ENCODE data around the gene KCNAB1.

The KCNAB1 gene

GRCh38 chr3:156334841-156335545 lies 214.6 kb downstream of the KCNAB1 start:
- H3K27ac ChIP-seq (ENCODE audit: low read depth, low read length): no peak overlapping the region
- no peak overlapping the region for H3K4me3 ChIP-seq (ENCODE audit: low read length)
- H3K4me1 ChIP-seq (ENCODE audit: insufficient read depth, low read length): peaks cover 12% of the 10 kb centered on the region; the same call in 1 of the 2 replicates
- no peaks in the 10 kb centered on the region for H3K36me3 ChIP-seq (ENCODE audit: insufficient read depth, low read length)
- 61% methylated on average over 3 of the region's 3 CpGs for WGBS
- no peak overlapping the region for H3K9ac ChIP-seq (ENCODE audit: low read depth, low read length)
- H3K27me3 ChIP-seq (ENCODE audit: insufficient read depth, low read length): no peaks in the 10 kb centered on the region
- no peaks in the 10 kb centered on the region for H3K9me3 ChIP-seq (ENCODE audit: insufficient read depth, low read depth, low read length)

GRCh38 chr3:156339491-156339890 lies 219.1 kb downstream of the KCNAB1 start:
- Histone ChIP-seq H3K36me3 (ENCODE audit: insufficient read depth, low read length) (no peaks in the 10 kb centered on the region), H3K27me3 (ENCODE audit: insufficient read depth, low read length) (no peaks in the 10 kb centered on the region), H3K4me1 (ENCODE audit: insufficient read depth, low read length) (peaks cover 17% of the 10 kb centered on the region; the same call in 1 of the 2 replicates), H3K4me3 (ENCODE audit: low read length) (no peak overlapping the region), H3K9ac (ENCODE audit: low read depth, low read length) (no peak overlapping the region), H3K27ac (ENCODE audit: low read depth, low read length) (no peak overlapping the region), H3K9me3 (ENCODE audit: insufficient read depth, low read depth, low read length) (no peaks in the 10 kb centered on the region)
- WGBS: 92% methylated on average over 3 of the region's 3 CpGs

GRCh38 chr3:156341332-156341731 lies 221.0 kb downstream of the KCNAB1 start:
- Histone ChIP-seq H3K4me3 (ENCODE audit: low read length) (no peak overlapping the region), H3K9ac (ENCODE audit: low read depth, low read length) (no peak overlapping the region), H3K27ac (ENCODE audit: low read depth, low read length) (no peak overlapping the region), H3K27me3 (ENCODE audit: insufficient read depth, low read length) (no peaks in the 10 kb centered on the region), H3K36me3 (ENCODE audit: insufficient read depth, low read length) (no peaks in the 10 kb centered on the region), H3K4me1 (ENCODE audit: insufficient read depth, low read length) (peaks cover 8% of the 10 kb centered on the region; the same call in 1 of the 2 replicates), H3K9me3 (ENCODE audit: insufficient read depth, low read depth, low read length) (no peaks in the 10 kb centered on the region)
- WGBS: 82% methylated on average over 2 of the region's 2 CpGs

DNA sequence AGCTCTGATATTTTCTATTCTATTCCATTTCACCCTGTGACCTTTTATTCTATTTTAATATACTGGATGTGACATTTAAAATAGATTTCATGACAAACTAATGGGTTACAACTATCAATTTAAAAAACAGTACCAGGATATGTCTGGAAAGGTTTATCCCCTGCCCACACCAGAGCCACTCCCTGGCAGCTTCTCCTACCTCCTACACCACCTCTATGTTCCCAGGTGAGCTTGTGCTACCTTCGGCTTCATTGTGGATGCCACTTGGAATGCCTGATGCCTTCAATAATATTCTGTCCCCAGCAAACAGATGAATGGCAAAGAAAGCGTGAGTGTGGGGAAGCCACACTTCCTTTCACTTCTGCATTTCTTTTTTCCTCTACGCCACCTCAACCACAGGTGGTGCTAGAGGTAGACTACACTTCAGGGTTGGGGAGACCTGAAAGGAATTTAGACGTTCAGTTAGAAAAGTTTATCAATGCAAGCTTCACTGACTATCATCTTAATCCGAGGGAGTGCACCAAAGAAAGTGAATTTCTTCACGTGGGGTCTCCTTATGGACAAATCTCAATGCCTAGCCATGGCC lies 221.5 kb downstream of the KCNAB1 start:
- Histone ChIP-seq H3K27ac (ENCODE audit: low read depth, low read length) (no peak overlapping the region), H3K9me3 (ENCODE audit: insufficient read depth, low read depth, low read length) (no peaks in the 10 kb centered on the region), H3K4me3 (ENCODE audit: low read length) (no peak overlapping the region), H3K4me1 (ENCODE audit: insufficient read depth, low read length) (peaks cover 8% of the 10 kb centered on the region; the same call in 1 of the 2 replicates), H3K36me3 (ENCODE audit: insufficient read depth, low read length) (no peaks in the 10 kb centered on the region), H3K9ac (ENCODE audit: low read depth, low read length) (no peak overlapping the region), H3K27me3 (ENCODE audit: insufficient read depth, low read length) (no peaks in the 10 kb centered on the region)
- 89% methylated on average over 6 of the region's 6 CpGs for WGBS

GRCh38 chr3:156344215-156344614 lies 223.8 kb downstream of the KCNAB1 start:
- H3K36me3 ChIP-seq (ENCODE audit: insufficient read depth, low read length): no peaks in the 10 kb centered on the region
- no peaks in the 10 kb centered on the region for H3K9me3 ChIP-seq (ENCODE audit: insufficient read depth, low read depth, low read length)
- no peak overlapping the region for H3K9ac ChIP-seq (ENCODE audit: low read depth, low read length)
- no peak overlapping the region for H3K27ac ChIP-seq (ENCODE audit: low read depth, low read length)
- H3K4me3 ChIP-seq (ENCODE audit: low read length): no peak overlapping the region
- no peaks in the 10 kb centered on the region for H3K27me3 ChIP-seq (ENCODE audit: insufficient read depth, low read length)
- WGBS: 92% methylated on average over 7 of the region's 7 CpGs
- H3K4me1 ChIP-seq (ENCODE audit: insufficient read depth, low read length): peaks cover 8% of the 10 kb centered on the region; the same call in 1 of the 2 replicates

DNA sequence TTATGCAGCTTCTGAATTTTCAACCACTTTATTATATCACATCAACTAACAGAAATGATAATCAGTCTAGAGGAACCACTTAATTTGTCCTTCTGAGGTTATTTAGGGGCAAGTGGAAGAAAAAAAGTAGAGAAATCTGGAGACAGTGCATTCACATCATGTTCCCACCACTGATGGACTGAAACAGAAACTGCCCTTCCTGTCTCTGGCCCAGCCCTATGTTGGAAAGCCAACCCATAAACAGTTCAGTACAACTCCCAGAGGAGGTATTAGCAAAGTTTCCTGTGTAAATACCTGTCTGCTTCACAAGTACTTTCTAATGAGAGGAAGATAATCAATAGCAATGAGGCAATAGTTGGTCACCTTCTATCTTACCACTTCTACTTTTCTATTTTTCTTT lies 228.7 kb downstream of the KCNAB1 start:
- no peaks in the 10 kb centered on the region for H3K36me3 ChIP-seq (ENCODE audit: insufficient read depth, low read length)

GRCh38 chr3:156349978-156350377 lies 229.6 kb downstream of the KCNAB1 start:
- H3K4me3 ChIP-seq (ENCODE audit: low read length): no peak overlapping the region
- no peaks in the 10 kb centered on the region for H3K27me3 ChIP-seq (ENCODE audit: insufficient read depth, low read length)
- no peak overlapping the region for H3K27ac ChIP-seq (ENCODE audit: low read depth, low read length)
- H3K9me3 ChIP-seq (ENCODE audit: insufficient read depth, low read depth, low read length): no peaks in the 10 kb centered on the region
- H3K4me1 ChIP-seq (ENCODE audit: insufficient read depth, low read length): peaks cover 2% of the 10 kb centered on the region; the same call in 1 of the 2 replicates
- no peak overlapping the region for H3K9ac ChIP-seq (ENCODE audit: low read depth, low read length)
- no peaks in the 10 kb centered on the region for H3K36me3 ChIP-seq (ENCODE audit: insufficient read depth, low read length)

More for the DNA sequence above, 228.7 kb downstream of the KCNAB1 start:
- Histone ChIP-seq H3K27me3 (ENCODE audit: insufficient read depth, low read length) (no peaks in the 10 kb centered on the region), H3K9ac (ENCODE audit: low read depth, low read length) (no peak overlapping the region), H3K27ac (ENCODE audit: low read depth, low read length) (no peak overlapping the region), H3K4me1 (ENCODE audit: insufficient read depth, low read length) (peaks cover 4% of the 10 kb centered on the region; the same call in 1 of the 2 replicates), H3K4me3 (ENCODE audit: low read length) (no peak overlapping the region), H3K9me3 (ENCODE audit: insufficient read depth, low read depth, low read length) (no peaks in the 10 kb centered on the region)

DNA sequence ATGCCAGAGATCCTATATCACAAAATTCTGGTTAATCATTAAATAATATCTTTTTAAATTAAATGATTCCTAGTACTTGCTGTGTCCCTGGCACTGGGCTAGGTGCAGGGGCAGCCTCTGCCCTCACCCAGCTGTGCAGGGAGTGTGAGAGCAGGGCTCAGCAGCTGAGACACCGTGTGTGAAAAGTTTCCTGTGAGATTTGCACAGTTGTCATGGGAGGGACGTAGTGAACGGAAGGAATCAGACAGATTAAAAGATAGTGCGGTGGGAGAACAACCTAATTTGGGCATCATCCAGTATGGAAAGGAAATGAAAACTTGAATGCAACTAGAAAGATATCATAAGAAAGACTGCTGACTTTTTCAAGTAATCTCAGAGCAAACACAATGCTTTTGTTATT lies 230.4 kb downstream of the KCNAB1 start:
- Histone ChIP-seq H3K9me3 (ENCODE audit: insufficient read depth, low read depth, low read length) (no peaks in the 10 kb centered on the region), H3K27ac (ENCODE audit: low read depth, low read length) (no peak overlapping the region), H3K4me3 (ENCODE audit: low read length) (no peak overlapping the region), H3K36me3 (ENCODE audit: insufficient read depth, low read length) (no peaks in the 10 kb centered on the region), H3K27me3 (ENCODE audit: insufficient read depth, low read length) (no peaks in the 10 kb centered on the region), H3K9ac (ENCODE audit: low read depth, low read length) (no peak overlapping the region), H3K4me1 (ENCODE audit: insufficient read depth, low read length) (peaks cover 8% of the 10 kb centered on the region; the same call in 1 of the 2 replicates)
- 90% methylated on average over 4 of the region's 4 CpGs for WGBS

GRCh38 chr3:156351783-156352182 lies 231.4 kb downstream of the KCNAB1 start:
- Histone ChIP-seq H3K27me3 (ENCODE audit: insufficient read depth, low read length) (no peaks in the 10 kb centered on the region), H3K4me3 (ENCODE audit: low read length) (no peak overlapping the region), H3K27ac (ENCODE audit: low read depth, low read length) (no peak overlapping the region), H3K9me3 (ENCODE audit: insufficient read depth, low read depth, low read length) (no peaks in the 10 kb centered on the region), H3K4me1 (ENCODE audit: insufficient read depth, low read length) (peaks cover 8% of the 10 kb centered on the region; the same call in 1 of the 2 replicates), H3K9ac (ENCODE audit: low read depth, low read length) (no peak overlapping the region), H3K36me3 (ENCODE audit: insufficient read depth, low read length) (no peaks in the 10 kb centered on the region)
- WGBS: 93% methylated on average over 6 of the region's 6 CpGs

DNA sequence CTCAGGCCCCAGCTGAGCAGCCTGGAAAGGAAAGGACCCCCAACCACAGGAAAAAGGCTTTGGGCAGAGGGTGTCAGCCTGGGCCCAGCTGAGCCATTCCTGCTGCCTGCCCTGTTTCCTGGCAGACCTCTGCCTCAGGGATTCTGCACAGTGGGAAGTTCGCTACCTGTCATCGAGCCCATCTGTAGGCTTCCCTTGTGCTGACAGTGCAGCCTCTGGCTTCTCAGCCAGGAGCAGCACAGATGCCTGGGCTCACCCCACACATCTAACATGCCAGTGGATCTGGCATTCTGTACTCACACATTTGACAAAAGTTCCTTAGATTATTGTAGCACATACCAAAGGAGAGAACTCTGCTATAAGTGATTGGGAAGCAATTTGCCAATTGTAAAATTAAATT lies 232.3 kb downstream of the KCNAB1 start:
- Histone ChIP-seq H3K27me3 (ENCODE audit: insufficient read depth, low read length) (no peaks in the 10 kb centered on the region), H3K4me1 (ENCODE audit: insufficient read depth, low read length) (peaks cover 8% of the 10 kb centered on the region; the same call in 1 of the 2 replicates), H3K9ac (ENCODE audit: low read depth, low read length) (no peak overlapping the region), H3K27ac (ENCODE audit: low read depth, low read length) (no peak overlapping the region), H3K4me3 (ENCODE audit: low read length) (no peak overlapping the region), H3K9me3 (ENCODE audit: insufficient read depth, low read depth, low read length) (no peaks in the 10 kb centered on the region), H3K36me3 (ENCODE audit: insufficient read depth, low read length) (no peaks in the 10 kb centered on the region)
- WGBS: 87% methylated on average over 2 of the region's 2 CpGs

GRCh38 chr3:156353563-156353962 lies 233.2 kb downstream of the KCNAB1 start:
- 91% methylated on average over 5 of the region's 5 CpGs for WGBS
- no peaks in the 10 kb centered on the region for H3K36me3 ChIP-seq (ENCODE audit: insufficient read depth, low read length)

More at GRCh38 chr3:156353563-156353962, 233.2 kb downstream of the KCNAB1 start:
- no peaks in the 10 kb centered on the region for H3K9me3 ChIP-seq (ENCODE audit: insufficient read depth, low read depth, low read length)
- H3K27ac ChIP-seq (ENCODE audit: low read depth, low read length): no peak overlapping the region
- no peak overlapping the region for H3K4me3 ChIP-seq (ENCODE audit: low read length)
- H3K27me3 ChIP-seq (ENCODE audit: insufficient read depth, low read length): no peaks in the 10 kb centered on the region
- no peak overlapping the region for H3K9ac ChIP-seq (ENCODE audit: low read depth, low read length)
- peaks cover 8% of the 10 kb centered on the region; the same call in 1 of the 2 replicates for H3K4me1 ChIP-seq (ENCODE audit: insufficient read depth, low read length)
